HG02571 (cell line): ENCODE data around the gene GATB.
A peak's percentile ranks its signal among the peaks of the same experiment; 100 is the strongest.

Experiments used
- ATAC-seq: cut with Tn5 transposase; IDR thresholded peaks from one replicate; pipeline ENCODE4 v1.9.1; 2021; ENCODE audit warnings: mild to moderate bottlenecking, moderate library complexity; ENCODE audit not compliant: unreplicated experiment

GATB gene

GRCh38 chr4:151760712-151761661 is at the start of gene GATB:
Gene GATB, minus strand, starts transcription at chr4:151761007. Its CDS starts 25 bp downstream, at chr4:151760982.
- ATAC-seq: peak; percentile 100

- ATAC-seq: no peak
These were observed 49.7 kb upstream of the GATB start for GRCh38 chr4:151810476-151810875.

GRCh38 chr4:151809716-151810115 is 48.9 kb upstream of the GATB start:
- ATAC-seq: no peak

GRCh38 chr4:151808542-151808941 is 47.7 kb upstream of the GATB start:
- no peak for ATAC-seq

- no peak for ATAC-seq
These were observed 47.3 kb upstream of the GATB start for GRCh38 chr4:151808120-151808529.

- ATAC-seq: no peak
These were observed 46.4 kb upstream of the GATB start for GRCh38 chr4:151807220-151807619.

- ATAC-seq: no peak
These were observed 45.7 kb upstream of the GATB start for GRCh38 chr4:151806511-151806927.

- no peak for ATAC-seq
These were observed 44.0 kb upstream of the GATB start for GRCh38 chr4:151804821-151805220.

GRCh38 chr4:151804086-151804630 is 43.4 kb upstream of the GATB start:
- ATAC-seq: no peak

GRCh38 chr4:151803246-151803645 is 42.4 kb upstream of the GATB start:
- no peak for ATAC-seq

- ATAC-seq: no peak
These were observed 41.0 kb upstream of the GATB start for GRCh38 chr4:151801547-151802516.

- no peak for ATAC-seq
These were observed 38.7 kb upstream of the GATB start for GRCh38 chr4:151799417-151800012.

GRCh38 chr4:151798678-151799416 is 38.0 kb upstream of the GATB start:
- ATAC-seq: peak; percentile 87

- ATAC-seq: no peak
These were observed 37.0 kb upstream of the GATB start for GRCh38 chr4:151797853-151798252.

- ATAC-seq: no peak
These were observed 36.3 kb upstream of the GATB start for GRCh38 chr4:151797131-151797530.

GRCh38 chr4:151796106-151796505 is 35.3 kb upstream of the GATB start:
- ATAC-seq: no peak

GRCh38 chr4:151792995-151793394 is 32.2 kb upstream of the GATB start:
- ATAC-seq: no peak

GRCh38 chr4:151792530-151792929 is 31.7 kb upstream of the GATB start:
- ATAC-seq: no peak

- ATAC-seq: no peak
These were observed 27.2 kb upstream of the GATB start for GRCh38 chr4:151788021-151788420.

- no peak for ATAC-seq
These were observed 25.3 kb upstream of the GATB start for GRCh38 chr4:151786158-151786495.
